ENCODE results near the gene TRPM4. TPM values are rescaled to one million over a fixed set of nuclear protein-coding genes. Genes with fewer than 3 reads are reported as not detected.

Gene TRPM4
- total and polyA plus RNA-seq, 2 donors (not counting 3 experiments of a cell fraction or from before 2014, with no cell fraction given): 17.6 to 38.9 TPM

DNA sequence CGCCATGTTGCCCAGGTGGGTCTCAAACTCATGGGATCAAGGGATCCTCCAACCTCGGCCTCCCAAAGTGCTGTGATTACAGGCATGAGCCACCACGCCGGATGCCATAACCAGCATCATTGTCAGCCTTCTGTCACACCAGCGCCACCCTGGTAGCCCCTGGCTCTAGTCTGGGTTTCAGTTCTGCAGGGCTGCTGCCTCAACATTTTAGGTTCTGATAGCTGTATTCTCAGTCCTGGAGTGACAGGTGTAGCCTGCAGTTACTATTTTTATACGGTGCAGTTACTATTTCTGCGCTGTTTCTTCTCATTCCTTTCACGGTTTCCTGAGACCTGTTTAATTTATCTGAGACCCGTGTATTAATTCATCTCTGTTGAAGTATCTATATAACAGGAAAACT, 57.1 kb downstream of the TRPM4 start:
- Histone ChIP-seq H3K79me2 (ENCODE audit: control insufficient read depth, insufficient read depth, low read length) (no peaks in the 10 kb centered on the region), H3K4me1 (ENCODE audit: control insufficient read depth, extremely low read depth, insufficient read depth, low read length) (no peaks in the 10 kb centered on the region), H4K20me1 (replicated peaks; ENCODE audit: control insufficient read depth, extremely low read depth, insufficient read depth, low read length) (no peaks in the 10 kb centered on the region), H2AFZ (ENCODE audit: low read depth, low read length) (no peak overlapping the region), H3K9me1 (replicated peaks; ENCODE audit: control insufficient read depth, extremely low read depth, insufficient read depth, low read length) (no peaks in the 10 kb centered on the region), H3K4me2 (ENCODE audit: insufficient read depth, low read length) (no peak overlapping the region), H3K36me3 (ENCODE audit: control insufficient read depth in 2 of 2, extremely low read depth in 1 of 2, insufficient read depth in 2 of 2, low read length in 2 of 2) (no peaks in the 10 kb centered on the region), H3K4me3 (replicated peaks in 1 of 3; ENCODE audit: insufficient read depth in 1 of 3, low read depth in 1 of 3, low read length in 3 of 3) (no peak overlapping the region), H3K9ac (replicated peaks; ENCODE audit: extremely low read depth, insufficient read depth, low read length) (no peak overlapping the region), H3K27ac (ENCODE audit: insufficient read depth, low read depth, low read length) (no peak overlapping the region), H3K9me3 (replicated peaks; ENCODE audit: control insufficient read depth, insufficient read depth, low read length) (no peaks in the 10 kb centered on the region), H3K27me3 (ENCODE audit: control insufficient read depth in 2 of 2, insufficient read depth in 2 of 2, low read length in 2 of 2) (no peaks in the 10 kb centered on the region)
- BruUV-seq (replicated peaks): no TSS peak
- DNase-seq (ENCODE audit: low read depth, low spot score): no peak
- intact Hi-C loops (cut with micrococcal nuclease): no loop called here
- dilution Hi-C loops (cut with MboI; ENCODE audit: extremely low pct_ligation_motif_present, low sequenced_read_pairs): no loop called here
- no peak for FAIRE-seq
- ChIA-PET POLR2A (no interaction called here), CTCF (interaction anchor here (0.9 to 3.1 kb wide), 3 partner anchors 10 to 117 kb away, joined by 3 to 10 read pairs (median 3); no protein-coding TSS in a partner anchor)
- TF ChIP-seq JUN (IDR thresholded peaks at IDR 0.05; ENCODE audit: borderline replicate concordance, insufficient read depth, insufficient read length, low read depth) (no peak), POLR2AphosphoS5 (IDR thresholded peaks at IDR 0.05; ENCODE audit: insufficient read depth, low read depth, low read length) (no peak), POLR2A (IDR thresholded peaks at IDR 0.05; ENCODE audit: low read depth, low read length) (no peak), GATA2 (IDR thresholded peaks at IDR 0.05; ENCODE audit: insufficient read depth, insufficient read length, low read depth, low read length) (no peak), FOS (IDR thresholded peaks at IDR 0.05; ENCODE audit: borderline replicate concordance, insufficient read depth, low read length) (no peak), EZH2 (IDR thresholded peaks at IDR 0.05; ENCODE audit: borderline replicate concordance, low read depth, low read length, severe bottlenecking) (no peak)
- TF ChIP-seq, protein P1, sequence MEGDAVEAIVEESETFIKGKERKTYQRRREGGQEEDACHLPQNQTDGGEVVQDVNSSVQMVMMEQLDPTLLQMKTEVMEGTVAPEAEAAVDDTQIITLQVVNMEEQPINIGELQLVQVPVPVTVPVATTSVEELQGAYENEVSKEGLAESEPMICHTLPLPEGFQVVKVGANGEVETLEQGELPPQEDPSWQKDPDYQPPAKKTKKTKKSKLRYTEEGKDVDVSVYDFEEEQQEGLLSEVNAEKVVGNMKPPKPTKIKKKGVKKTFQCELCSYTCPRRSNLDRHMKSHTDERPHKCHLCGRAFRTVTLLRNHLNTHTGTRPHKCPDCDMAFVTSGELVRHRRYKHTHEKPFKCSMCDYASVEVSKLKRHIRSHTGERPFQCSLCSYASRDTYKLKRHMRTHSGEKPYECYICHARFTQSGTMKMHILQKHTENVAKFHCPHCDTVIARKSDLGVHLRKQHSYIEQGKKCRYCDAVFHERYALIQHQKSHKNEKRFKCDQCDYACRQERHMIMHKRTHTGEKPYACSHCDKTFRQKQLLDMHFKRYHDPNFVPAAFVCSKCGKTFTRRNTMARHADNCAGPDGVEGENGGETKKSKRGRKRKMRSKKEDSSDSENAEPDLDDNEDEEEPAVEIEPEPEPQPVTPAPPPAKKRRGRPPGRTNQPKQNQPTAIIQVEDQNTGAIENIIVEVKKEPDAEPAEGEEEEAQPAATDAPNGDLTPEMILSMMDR (IDR thresholded peaks at IDR 0.05; ENCODE audit: extremely low read depth in 1 of 2, insufficient read depth in 1 of 2, low read depth in 1 of 2, low read length in 2 of 2): no peak

Measured in endothelial cell of umbilical vein (primary cell).